HG03066 (cell line): ENCODE data around the gene CREB3.

ENCODE experiments used
- ATAC-seq: cut with Tn5 transposase; IDR thresholded peaks from one replicate; pipeline ENCODE4 v1.9.1; 2021; ENCODE audit warnings: low read depth; ENCODE audit not compliant: unreplicated experiment

Gene CREB3

DNA sequence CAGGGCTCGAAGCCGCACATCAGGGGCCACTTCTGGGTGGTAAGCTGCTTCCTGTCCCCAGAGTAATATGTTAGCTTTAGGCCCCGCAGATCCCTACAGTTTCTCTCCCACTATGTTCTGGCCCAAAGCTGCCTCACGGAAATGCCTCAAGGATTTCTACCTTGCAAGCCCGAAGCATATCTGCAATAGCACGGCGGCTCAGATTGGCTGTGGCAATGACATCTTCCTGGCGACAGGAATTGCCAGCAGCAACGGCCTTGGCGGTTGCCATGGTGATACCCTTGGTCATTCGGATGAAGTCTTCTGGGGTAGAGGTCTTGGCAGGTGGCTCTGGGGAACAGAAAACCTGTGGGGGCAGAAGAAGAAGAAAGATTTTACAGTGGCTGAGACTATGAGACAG, 32.4 kb upstream of the CREB3 start:
- no peak for ATAC-seq

DNA sequence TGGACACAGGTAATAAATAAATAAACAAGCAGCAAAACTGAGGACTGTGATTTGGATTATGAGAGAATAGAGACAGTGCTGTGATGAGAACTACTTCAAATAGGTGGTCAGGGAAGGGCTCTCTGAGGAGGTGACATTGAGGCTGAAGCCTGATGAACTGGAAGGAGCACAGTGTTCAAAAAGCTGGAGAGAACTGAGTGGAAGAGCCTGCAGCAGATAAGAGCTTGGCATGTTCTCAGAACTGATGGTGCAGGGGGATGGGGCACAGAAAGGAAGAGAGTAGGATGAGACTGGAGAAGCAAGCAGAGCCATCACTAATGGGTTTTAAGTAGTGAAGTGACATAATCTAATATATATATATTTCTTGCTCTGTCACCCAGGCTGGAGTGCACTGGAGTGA, 31.5 kb upstream of the CREB3 start:
- no peak for ATAC-seq

DNA sequence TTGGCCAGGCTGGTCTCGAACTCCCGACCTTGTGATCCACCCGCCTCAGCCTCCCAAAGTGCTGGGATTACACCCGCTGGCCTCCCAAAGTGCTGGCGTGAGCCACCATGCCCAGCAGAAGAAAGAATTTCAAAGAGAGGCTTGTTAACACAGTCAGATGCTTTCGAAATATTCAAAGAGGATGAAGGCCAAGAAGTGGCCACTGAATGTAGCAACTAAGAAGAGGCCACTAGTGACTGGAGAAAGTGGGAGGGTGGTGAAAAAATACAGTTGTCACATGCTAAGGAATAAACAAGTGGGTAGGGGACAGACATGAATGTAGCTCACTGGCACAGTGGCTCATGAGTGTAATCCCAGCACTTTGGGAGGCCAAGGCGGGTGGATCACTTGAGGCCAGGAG, 29.8 kb upstream of the CREB3 start:
- no peak for ATAC-seq

DNA sequence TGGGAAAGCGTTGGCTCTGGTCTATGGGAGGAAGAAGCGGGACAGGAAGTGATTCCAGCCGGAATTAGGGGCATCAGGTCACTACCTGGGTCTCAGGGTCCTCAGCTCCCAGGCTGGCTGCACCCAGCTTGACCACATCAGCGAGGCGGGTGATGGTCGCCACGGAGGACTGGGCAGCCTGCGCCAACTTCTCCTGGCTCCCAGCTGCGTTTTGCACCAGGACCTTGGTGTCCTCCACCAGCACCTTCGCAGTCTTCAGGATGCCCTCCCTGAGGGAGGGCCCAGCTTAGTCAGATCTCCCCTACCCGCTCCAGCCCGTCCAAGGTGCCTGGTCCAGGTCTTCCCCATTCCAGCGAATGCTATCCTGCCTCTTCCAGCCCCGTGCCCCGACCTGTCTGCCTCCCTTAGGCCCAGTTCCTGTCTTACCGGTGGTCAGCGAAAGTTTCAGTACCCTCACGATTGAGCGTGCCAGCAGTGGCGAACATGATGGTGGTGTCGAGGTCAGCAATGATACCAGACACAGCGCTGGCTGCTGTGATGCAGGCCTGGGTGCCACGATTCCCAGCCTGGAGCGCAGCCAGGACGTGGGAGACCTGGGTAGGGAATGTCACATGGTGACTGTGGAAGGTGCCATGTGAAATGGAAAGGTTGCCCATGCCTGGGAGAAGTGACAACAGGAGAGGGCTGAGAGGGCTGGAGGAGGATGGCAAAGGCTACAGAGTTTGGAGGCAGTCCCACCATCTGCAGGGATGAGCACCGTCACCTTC, 28.4 kb upstream of the CREB3 start:
- ATAC-seq = no peak

DNA sequence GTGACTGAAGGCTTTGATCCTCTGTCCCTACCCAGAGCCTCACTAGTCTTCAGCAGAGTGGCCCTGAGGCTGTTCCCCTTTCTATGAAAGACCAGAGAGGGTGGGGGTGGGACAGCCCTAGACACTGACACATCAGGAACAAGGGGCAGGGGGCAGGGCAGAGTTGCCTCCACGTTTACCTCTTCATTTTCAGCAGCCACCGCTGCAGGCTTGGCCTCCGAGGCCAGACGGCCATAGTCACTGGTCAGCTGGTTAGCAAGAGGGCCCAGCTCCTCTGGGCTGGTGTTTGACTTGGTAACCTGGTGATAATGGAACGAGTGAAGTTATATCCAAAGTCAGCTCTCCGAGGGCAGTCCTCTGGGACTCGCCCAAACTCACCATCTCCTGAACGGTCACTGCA, 27.1 kb upstream of the CREB3 start:
- ATAC-seq = no peak

DNA sequence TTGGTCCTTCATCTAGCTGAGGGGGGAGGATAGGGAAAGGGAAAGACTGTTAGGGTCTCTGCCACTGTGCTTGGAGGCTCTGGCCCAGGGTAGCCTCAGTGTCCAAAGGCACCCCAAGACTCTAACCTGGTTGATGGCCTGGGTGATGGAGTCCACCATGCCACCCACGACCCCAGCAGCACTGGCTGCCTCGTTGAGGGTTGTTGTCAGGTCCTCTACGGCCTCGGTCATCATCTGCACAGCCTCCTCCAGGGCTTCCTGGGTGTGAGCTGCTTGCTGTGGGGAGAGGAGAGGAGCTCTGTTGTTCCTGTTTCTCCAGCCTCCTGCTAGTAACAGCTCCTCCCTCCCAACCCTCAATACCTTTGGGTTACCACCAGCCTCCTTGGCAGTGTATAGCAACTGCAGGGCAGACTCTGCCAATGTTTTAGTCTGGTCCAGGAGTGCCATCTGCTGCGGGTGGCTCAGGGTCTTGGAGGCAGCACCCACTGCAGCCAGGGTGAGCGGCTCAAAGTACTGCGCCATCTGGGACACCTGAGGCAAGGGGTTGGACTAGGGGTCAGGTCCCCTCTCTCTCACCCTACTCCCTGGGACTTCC, 26.5 kb upstream of the CREB3 start:
- ATAC-seq = no peak

DNA sequence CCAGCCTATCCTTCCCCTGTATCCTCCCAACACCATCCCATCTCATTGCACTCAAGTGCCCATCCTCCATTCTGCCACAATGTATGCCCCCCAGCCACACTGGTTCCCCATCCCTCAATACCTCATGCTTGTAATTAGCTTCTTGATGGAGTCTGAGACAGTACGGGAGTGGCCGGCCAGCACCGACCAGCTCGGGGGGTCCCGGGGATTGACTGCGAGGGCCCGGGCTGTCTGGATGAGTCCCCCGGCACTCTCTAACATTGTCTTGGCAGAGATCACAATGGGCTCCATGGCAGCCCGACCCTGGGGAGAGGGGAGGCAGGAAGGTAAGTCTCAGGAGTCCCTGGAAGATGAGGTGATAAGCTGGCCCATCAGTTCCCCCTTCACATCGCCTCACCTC, 25.5 kb upstream of the CREB3 start:
- ATAC-seq = no peak

DNA sequence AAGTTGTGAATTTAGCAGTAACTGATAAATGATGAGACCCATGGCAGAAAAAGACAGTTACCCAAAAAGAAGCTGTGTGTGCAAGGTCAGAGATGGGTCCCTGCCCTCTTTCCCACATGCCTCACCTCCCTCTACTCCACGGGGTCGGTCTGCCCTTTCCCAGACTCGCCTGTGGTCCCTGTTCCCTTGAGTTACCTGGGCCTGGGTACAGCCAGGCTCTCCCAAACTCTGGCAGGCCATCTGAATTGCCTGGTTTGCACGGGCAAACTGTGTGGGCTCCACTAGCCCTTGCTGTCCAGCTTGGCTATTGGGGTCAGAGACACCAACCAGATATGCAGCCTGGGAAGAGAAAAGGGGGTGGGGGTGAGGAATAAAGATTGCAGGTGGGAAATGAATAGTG, 24.3 kb upstream of the CREB3 start:
- ATAC-seq = no peak

DNA sequence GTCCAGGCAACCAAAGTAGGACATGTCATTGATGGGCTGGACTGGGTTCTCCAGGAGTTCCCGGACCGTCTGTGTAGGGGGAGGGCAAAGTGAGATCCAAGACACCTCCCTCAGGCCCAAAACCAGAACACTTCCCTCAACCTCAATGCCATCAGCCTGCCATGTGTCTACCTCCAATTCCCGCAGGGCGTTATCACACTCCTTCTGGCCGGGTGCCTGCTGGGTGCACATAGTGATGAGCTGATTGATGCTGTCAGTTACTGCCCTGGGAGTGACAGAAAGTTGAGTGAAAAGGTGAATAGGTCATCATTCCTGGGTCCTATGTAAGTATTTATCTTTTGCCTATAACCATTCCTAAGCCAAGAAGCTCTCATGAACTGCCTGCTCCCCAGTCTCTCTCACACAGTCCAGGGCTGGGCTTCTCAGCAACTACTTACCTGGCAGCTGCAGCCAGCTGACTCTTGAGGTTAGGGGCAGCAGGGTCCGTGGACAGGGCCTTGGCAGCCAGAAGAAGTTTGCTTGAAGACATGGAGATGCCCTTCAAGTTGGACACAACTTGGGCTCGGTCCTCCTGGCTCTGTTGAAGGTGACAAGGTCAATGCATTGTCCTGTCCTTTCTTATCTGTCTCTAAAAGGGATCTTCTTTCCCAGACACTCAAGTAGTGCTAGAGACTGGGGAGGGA, 21.5 kb upstream of the CREB3 start:
- ATAC-seq = no peak

DNA sequence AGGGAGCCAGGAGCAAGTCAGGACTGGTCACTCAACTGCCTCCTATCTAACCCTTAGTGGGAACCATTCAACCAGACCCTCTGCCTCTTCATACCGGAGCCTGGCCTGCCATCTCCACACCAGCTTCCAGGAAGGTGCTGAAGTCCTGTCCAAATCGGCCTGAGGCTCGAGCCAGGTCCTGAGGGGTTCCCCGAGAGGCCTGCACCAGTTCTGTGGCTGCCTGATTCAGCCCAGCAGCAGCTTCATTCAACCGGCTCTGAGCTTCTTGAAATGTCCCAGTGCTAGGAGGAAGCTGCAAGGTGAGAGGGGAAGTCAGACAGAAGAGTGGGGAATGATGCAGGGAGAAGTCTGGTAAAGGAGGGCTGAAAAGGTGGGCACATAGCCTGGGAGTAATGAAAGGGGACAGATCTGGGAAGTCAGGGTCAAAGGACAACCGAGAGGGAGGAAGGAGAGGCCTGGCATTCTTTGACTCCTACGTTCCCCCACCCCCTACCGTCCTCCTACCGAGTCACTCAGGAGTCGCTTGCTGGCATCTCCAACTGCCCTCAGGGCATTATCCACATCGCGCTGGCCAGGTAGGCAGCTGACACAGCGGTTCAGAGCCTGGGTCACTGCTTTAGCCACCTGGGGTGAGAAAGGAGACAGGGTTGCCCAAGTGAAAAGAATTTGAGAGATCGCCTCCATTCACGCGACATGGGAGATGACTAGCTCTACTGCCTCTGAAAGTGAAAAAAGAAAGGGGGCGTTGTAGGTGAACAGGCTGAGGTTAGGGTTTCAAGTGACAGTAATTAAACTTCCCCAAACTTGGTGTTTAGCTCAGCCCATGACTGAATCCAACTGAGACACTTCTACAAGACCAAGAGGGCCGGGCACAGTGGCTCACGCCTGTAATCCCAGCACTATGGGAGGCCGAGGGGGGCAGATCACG, 20.7 kb upstream of the CREB3 start:
- no peak for ATAC-seq

DNA sequence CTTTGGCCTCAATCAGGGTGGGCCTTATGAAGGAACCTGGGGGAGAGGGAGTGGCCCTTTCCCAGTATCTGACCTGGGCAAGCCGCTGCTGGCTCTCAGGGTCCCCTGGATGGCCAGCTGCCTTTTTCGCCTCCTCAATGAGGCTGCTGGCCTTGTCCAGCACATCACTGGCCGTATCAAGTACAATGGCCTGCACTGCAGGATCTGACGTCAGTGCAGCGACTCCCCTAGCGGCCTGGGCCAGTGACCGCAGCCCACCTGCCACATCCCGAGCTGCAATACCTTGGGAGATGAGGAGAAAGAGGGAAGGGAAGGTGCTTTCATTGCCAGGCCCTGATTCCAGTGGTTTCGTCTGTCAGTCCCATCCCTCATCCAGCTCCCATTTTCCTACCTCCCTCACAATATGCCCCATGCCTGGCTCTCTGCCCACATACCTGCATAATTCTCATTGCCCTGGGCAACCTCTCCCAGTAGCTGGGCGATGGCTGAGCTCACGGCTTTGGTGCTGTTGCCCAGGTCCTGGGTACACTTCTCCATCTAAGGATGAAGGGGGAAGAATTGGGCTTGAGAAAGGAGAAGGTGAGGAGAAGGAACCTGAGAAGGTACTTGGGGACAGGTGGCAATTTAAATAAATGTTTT, 19.6 kb upstream of the CREB3 start:
- ATAC-seq = no peak

DNA sequence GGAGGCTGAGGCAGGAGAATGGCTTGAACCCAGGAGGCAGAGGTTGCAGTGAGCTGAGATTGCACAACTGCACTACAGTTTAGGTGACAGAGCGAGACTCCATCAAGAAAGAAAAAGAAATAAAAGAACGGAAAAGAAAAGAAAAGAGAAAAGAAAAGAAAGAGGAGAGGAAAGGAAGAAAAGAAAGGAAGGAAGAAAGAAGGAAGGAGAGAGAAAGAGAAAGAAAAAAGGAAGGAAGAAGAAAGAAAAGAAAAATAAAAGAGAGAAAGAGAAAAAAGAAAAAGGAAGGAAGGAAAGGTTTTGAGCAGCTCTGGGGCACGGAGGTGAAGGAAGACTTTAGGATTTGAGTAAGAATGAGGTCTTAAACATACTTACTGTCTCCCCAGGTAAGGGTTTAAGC, 18.9 kb upstream of the CREB3 start:
- no peak for ATAC-seq

DNA sequence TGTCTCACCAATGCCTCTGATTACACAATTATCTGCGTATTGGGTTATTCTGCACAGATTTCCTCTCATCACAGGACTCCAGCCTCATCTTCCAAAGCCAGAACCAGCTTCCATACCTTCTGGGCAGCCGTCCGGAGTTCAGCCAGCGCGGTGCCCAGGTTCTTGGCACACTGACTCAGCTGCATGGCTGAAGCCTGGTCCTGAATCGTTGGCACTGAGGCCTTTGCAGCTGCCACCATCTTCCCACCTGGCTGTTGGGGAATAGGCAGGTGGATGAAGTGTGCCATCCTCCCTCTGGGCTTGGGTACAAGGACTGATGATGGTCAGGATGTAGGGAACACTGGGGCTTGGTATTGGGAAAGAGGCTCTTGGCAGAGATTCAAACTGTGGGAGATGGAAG, 18.3 kb upstream of the CREB3 start:
- ATAC-seq = no peak

DNA sequence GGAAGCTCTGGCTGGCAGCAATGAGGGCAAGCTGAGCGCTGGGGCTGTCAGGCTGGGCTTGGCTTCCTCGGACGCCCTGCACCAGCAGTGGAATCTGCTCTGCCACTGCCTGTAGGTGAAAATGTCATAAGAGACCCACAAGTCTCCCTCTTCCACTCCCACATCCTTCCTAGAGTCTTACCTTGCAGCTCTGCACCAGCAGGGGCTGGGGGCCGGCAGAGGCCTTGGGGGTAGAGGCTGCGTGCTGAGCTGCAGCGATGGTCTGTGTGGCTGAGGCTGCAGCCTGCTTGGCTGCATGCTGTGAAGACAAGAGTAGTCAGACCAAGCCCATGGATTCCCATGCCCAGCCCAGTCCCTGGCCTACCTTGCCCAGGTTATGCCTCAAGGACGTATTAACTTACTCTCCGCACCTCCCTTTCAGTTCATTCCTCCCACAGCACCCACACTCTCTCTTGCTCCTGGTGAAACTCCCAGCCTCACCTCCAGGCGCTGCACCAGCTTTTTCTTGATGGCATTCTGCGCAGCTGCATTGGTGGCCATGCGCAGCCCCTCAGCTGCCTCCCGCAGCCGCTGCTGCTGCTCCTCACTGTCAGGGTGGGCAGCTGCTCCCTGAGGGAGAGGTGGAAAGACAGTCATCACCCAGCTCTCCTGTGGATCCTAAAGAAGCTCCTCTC, 17.8 kb upstream of the CREB3 start:
- ATAC-seq = no peak

DNA sequence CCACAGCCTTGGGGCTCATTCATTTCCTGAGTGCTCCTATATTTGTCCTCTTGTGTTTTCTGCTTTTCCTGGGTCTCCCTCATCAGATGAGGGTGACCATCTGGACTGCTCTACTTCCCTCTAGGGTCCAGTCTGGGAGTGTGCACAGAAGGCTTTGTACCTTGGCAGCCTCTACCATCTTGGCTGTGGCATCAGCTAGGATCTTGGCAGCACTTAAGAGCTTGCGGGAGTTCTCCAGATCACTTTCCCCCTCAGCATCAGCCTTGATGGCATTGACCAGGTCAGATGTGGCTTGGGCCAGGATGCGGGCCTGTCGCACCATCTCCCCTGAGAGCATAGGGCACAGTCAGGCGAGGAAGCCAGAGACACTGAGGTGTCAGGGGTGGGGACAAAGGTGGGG, 16.2 kb upstream of the CREB3 start:
- no peak for ATAC-seq

DNA sequence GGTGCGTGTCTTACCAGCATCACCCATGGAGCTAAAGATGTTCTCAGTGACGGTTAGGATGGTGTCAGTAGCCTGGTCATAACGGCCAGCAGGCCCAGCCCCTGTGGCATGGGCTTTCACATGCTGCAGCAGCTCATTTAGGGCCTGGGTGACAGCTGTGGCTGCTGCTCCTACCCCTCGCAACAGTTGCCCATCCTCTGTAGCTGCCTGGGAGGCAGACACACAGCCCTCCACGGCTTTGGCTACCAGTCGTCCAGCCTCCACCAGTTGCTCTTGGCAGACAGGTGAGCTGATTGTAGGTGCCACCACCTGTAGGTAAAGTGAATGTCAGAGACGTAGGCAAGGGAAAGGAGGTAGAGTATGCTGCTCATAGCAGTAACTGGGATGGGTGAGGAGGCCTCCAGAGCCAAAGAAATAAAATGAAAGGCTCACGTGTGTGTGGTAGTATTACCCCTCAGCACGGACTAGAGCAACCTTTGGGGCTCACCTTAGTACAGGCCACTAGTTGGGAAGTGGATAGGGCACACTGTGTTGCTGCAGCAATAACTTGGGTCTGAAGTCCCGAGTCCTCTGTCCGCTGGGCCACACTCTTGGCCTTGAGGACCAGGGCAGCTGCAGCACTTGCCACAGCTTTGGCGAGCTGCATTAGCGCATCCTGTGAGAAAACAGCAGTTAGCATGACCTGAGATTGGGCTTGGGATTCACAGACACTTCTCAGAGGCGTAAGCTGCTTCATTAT, 15.2 kb upstream of the CREB3 start:
- ATAC-seq = no peak

DNA sequence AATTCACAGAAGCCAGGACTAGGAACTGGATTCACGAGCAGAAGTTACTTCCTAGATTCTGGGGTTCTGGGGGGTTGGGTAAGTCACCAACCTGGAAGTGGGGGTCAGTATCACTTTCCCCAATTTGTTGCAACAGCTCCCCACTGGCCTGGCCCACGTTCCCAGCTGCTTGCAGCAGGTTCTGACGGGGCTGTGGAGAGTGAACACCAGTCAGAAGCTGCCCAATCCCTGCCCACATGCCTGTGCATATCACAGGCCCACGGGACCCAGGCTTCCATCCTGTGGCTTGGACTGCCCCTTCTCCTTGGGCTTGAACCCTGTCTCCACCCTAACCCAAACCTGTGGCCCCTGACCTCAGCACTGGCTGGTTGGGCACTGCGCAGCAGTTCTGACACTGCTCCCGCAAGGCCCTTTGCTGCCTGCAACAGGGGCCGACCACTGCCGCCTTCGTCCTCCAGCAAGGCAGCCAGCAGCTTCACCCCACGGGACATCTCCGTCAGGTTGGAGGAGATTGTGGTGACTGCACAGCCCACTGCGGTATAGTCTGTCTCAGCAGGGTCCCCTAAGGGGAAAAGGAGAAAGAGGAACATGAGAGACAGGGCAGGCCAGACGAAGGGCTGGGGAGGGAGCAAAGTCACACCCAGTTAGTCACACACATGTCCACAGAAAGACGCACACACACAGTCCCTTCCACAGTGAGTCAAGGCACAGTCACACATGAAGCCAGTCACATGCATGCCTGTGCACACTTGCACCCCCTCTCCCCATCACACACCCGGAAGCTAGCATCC, 13.6 kb upstream of the CREB3 start:
- ATAC-seq = no peak

DNA sequence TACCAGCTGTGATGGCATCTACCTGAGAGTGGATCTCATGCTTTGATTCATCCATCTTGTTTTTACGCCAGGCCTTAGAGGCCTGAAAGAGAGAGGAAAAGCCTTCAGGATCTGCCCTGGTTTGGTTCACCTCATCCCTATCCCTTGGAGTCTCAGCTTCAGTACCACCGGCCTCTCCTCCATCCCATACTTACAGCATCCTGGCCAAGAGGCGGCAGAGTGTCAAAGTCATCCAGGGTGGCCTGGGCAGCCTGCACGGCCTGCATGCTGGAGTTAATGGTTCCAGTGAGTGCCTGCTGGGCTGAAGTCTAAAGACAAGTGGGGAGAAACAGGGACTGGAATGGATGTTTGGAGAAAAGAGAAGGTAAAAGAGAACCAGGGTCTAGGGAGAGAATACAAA, 12.9 kb upstream of the CREB3 start:
- no peak for ATAC-seq

DNA sequence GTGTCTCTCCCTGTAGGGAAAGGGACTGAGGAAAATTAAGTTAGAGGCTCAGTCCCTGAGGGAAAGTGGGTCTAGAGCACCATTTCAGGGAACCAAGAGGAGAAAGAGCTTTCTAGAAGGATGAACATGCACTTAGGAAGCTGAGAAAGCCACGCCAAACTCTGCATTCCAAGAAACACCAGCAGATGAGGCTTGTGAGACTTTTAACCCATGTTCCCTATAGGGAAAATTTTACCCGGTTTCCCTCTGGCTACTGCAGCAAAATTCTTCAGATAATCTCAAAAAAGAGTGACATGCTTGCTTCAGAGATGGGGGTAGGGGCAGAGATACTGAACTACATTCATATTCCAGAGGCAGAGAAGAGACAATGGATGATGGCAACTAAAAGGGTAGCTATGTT, 9.0 kb upstream of the CREB3 start:
- ATAC-seq = no peak
